HEK293 (cell line): Measurements from ENCODE around the gene RAB23.

ENCODE experiments used
- GLIS2 ChIP-seq: fragments of 450-650 bp; formaldehyde crosslinking; IDR thresholded peaks from 2 replicates; pipeline ENCODE4 v1.5.1; 2016; ENCODE audit warnings: missing biosample characterization, missing genetic modification characterization
- KLF8 ChIP-seq: fragments of 450-650 bp; formaldehyde crosslinking; IDR thresholded peaks from 2 replicates; pipeline ENCODE4 v1.5.1; 2016; ENCODE audit warnings: missing biosample characterization, missing genetic modification characterization
- MEIS1 ChIP-seq: sonication (generic); formaldehyde crosslinking; IDR thresholded peaks from 2 replicates; pipeline ENCODE4 v1.8.1; 2022; ENCODE audit warnings: missing genetic modification reagents, mild to moderate bottlenecking, borderline replicate concordance
- ZNF501 ChIP-seq: fragments of 450-650 bp; formaldehyde crosslinking; IDR thresholded peaks from 2 replicates; pipeline ENCODE4 v1.5.1; 2016; ENCODE audit warnings: missing biosample characterization, missing genetic modification characterization
- ZNF549 ChIP-seq: fragments of 450-650 bp; IDR thresholded peaks from 2 replicates; pipeline ENCODE4 v1.5.1; 2018; ENCODE audit warnings: missing biosample characterization, missing genetic modification characterization, mild to moderate bottlenecking, inconsistent platforms, moderate library complexity
- TF ChIP-seq, protein P1 (sequence below): fragments of 450-650 bp; formaldehyde crosslinking; IDR thresholded peaks from 2 replicates; pipeline ENCODE4 v1.5.1; 2016; ENCODE audit warnings: missing biosample characterization, missing genetic modification characterization
- TF ChIP-seq, protein P2 (sequence below): fragments of 450-650 bp; formaldehyde crosslinking; IDR thresholded peaks from 2 replicates; pipeline ENCODE4 v1.5.1; 2016; ENCODE audit warnings: missing biosample characterization, missing genetic modification characterization
- TF ChIP-seq, protein P3 (sequence below): fragments of 450-650 bp; formaldehyde crosslinking; IDR thresholded peaks from 2 replicates; pipeline ENCODE4 v1.5.1; 2016; ENCODE audit warnings: missing biosample characterization, missing genetic modification characterization

- TF ChIP-seq, protein P1, sequence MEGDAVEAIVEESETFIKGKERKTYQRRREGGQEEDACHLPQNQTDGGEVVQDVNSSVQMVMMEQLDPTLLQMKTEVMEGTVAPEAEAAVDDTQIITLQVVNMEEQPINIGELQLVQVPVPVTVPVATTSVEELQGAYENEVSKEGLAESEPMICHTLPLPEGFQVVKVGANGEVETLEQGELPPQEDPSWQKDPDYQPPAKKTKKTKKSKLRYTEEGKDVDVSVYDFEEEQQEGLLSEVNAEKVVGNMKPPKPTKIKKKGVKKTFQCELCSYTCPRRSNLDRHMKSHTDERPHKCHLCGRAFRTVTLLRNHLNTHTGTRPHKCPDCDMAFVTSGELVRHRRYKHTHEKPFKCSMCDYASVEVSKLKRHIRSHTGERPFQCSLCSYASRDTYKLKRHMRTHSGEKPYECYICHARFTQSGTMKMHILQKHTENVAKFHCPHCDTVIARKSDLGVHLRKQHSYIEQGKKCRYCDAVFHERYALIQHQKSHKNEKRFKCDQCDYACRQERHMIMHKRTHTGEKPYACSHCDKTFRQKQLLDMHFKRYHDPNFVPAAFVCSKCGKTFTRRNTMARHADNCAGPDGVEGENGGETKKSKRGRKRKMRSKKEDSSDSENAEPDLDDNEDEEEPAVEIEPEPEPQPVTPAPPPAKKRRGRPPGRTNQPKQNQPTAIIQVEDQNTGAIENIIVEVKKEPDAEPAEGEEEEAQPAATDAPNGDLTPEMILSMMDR (tag by site-specific recombination) = no peak
- TF ChIP-seq ZNF549 (tag by site-specific recombination) = no peak
- TF ChIP-seq, protein P2, sequence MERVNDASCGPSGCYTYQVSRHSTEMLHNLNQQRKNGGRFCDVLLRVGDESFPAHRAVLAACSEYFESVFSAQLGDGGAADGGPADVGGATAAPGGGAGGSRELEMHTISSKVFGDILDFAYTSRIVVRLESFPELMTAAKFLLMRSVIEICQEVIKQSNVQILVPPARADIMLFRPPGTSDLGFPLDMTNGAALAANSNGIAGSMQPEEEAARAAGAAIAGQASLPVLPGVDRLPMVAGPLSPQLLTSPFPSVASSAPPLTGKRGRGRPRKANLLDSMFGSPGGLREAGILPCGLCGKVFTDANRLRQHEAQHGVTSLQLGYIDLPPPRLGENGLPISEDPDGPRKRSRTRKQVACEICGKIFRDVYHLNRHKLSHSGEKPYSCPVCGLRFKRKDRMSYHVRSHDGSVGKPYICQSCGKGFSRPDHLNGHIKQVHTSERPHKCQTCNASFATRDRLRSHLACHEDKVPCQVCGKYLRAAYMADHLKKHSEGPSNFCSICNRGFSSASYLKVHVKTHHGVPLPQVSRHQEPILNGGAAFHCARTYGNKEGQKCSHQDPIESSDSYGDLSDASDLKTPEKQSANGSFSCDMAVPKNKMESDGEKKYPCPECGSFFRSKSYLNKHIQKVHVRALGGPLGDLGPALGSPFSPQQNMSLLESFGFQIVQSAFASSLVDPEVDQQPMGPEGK (tag by site-specific recombination) = no peak
- TF ChIP-seq MEIS1 (CRISPR knock-in tag) = no peak
- TF ChIP-seq, protein P3, sequence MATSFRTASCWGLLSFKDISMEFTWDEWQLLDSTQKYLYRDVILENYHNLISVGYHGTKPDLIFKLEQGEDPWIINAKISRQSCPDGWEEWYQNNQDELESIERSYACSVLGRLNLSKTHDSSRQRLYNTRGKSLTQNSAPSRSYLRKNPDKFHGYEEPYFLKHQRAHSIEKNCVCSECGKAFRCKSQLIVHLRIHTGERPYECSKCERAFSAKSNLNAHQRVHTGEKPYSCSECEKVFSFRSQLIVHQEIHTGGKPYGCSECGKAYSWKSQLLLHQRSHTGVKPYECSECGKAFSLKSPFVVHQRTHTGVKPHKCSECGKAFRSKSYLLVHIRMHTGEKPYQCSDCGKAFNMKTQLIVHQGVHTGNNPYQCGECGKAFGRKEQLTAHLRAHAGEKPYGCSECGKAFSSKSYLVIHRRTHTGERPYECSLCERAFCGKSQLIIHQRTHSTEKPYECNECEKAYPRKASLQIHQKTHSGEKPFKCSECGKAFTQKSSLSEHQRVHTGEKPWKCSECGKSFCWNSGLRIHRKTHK (tag by site-specific recombination) = no peak
- no peak for TF ChIP-seq ZNF501 (tag by site-specific recombination)
- no peak for TF ChIP-seq KLF8 (tag by site-specific recombination)
- TF ChIP-seq GLIS2 (tag by site-specific recombination) = no peak
These were observed 30.0 kb upstream of the RAB23 start for GRCh38 chr6:57252137-57252536.
